Common myeloid progenitor, CD34-positive (primary cell): ENCODE results near the gene FBXL19.
A peak's percentile ranks its signal among the peaks of the same experiment; 100 is the strongest.
"Not testable (repeated sequence)": the region's sequence is repeated elsewhere in the genome, so short reads cannot be mapped to it uniquely, and the experiment has no call there.

Experiments
- CTCF ChIA-PET: fragments of 350-600 bp; sonication (Branson Sonifier 250); formaldehyde crosslinking; loops from one replicate; lab custom pipeline; 2021; ENCODE audit warnings: antibody characterized with exemption; lab: Charles Lee
- POLR2A ChIA-PET: fragments of 350-600 bp; sonication (Branson Sonifier 250); formaldehyde crosslinking; loops from one replicate; lab custom pipeline; 2021; ENCODE audit warnings: antibody characterized with exemption; lab: Charles Lee
- DNase-seq, 3 donors: peaks; one replicate each; pipeline versions ENCODE4 v3.0.0 to v3.0.0-alpha.2; 2013
- H3K27ac ChIP-seq, 2 experiments: 1 replicate in 1 of 2; 2 replicates in 1 of 2; pipeline ENCODE4 v1.7.0; 2013; ENCODE audit warnings: inconsistent platforms in 2 of 2, low read length in 2 of 2, mild to moderate bottlenecking in 2 of 2, low read depth in 1 of 2, moderate library complexity in 1 of 2; ENCODE audit not compliant: severe bottlenecking in 2 of 2, insufficient read depth in 1 of 2, poor library complexity in 1 of 2
- H3K27me3 ChIP-seq, 5 experiments: replicated peaks in 2 of 5; 1 replicate in 3 of 5; 2 replicates in 2 of 5; pipeline versions ENCODE4 v1.6.1 to v1.7.0; 2013; ENCODE audit warnings: low read length in 4 of 5, mild to moderate bottlenecking in 2 of 5, moderate library complexity in 2 of 5, inconsistent platforms in 1 of 5; ENCODE audit not compliant: insufficient read depth in 5 of 5, control insufficient read depth in 4 of 5
- H3K36me3 ChIP-seq, 4 experiments: 1 replicate in 2 of 4; 2 replicates in 2 of 4; pipeline versions ENCODE4 v1.6.1 to v1.7.0; 2013; ENCODE audit warnings: low read length in 3 of 4, control low read depth in 1 of 4, mild to moderate bottlenecking in 1 of 4; ENCODE audit not compliant: control insufficient read depth in 4 of 4, insufficient read depth in 4 of 4
- H3K4me1 ChIP-seq, 4 experiments: 1 replicate in 3 of 4; 2 replicates in 1 of 4; pipeline versions ENCODE4 v1.6.1 to v1.7.1; 2013; ENCODE audit warnings: low read length in 3 of 4, mild to moderate bottlenecking in 3 of 4, control low read depth in 1 of 4, inconsistent platforms in 1 of 4, moderate library complexity in 1 of 4; ENCODE audit not compliant: control insufficient read depth in 4 of 4, insufficient read depth in 4 of 4; ENCODE audit errors: control extremely low read depth in 1 of 4
- H3K4me3 ChIP-seq, 7 experiments: 1 replicate in 4 of 7; 2 replicates in 3 of 7; pipeline versions ENCODE4 v1.5.1 to v1.7.0; 2013; ENCODE audit warnings: mild to moderate bottlenecking in 7 of 7, low read length in 6 of 7, moderate library complexity in 6 of 7, inconsistent platforms in 2 of 7, low read depth in 2 of 7, control low read depth in 1 of 7; ENCODE audit not compliant: insufficient read depth in 4 of 7, control insufficient read depth in 1 of 7; ENCODE audit errors: extremely low read depth in 1 of 7
- H3K9me3 ChIP-seq, 5 experiments: 1 replicate in 4 of 5; 2 replicates in 1 of 5; pipeline versions ENCODE4 v1.6.1 to v1.7.1; 2013; ENCODE audit warnings: low read length in 4 of 5, mild to moderate bottlenecking in 2 of 5, inconsistent platforms in 1 of 5, low read depth in 1 of 5, moderate library complexity in 1 of 5; ENCODE audit not compliant: control insufficient read depth in 4 of 5, insufficient read depth in 2 of 5; ENCODE audit errors: control extremely low read depth in 1 of 5
- WGBS: methylation state at CpG from one replicate; pipeline ENCODE4 v1.1.5; 2013; ENCODE audit not compliant: insufficient coverage; 5-methylcytosine and 5-hydroxymethylcytosine counted together

The FBXL19 gene

GRCh38 chr16:30931068-30931650, 7.8 kb downstream of the FBXL19 start:
- H3K27me3 ChIP-seq: no peaks in the 10 kb centered on the region
- CTCF ChIA-PET: interaction anchor here (9.9 kb wide), 1 partner anchor 8 kb away, joined by 98 read pairs; no protein-coding TSS in a partner anchor
- peaks cover 0 to 19% (median 15%) of the 10 kb centered on the region in 4 experiments for H3K4me1 ChIP-seq
- no peak for DNase-seq
- peaks cover 9 to 68% (median 37%) of the 10 kb centered on the region in 4 experiments for H3K36me3 ChIP-seq
- no peaks in the 10 kb centered on the region for H3K9me3 ChIP-seq
- POLR2A ChIA-PET: no interaction called here
- H3K4me3 ChIP-seq: no peak overlapping the region
- H3K27ac ChIP-seq: no peak overlapping the region
- 86% methylated on average over 10 of the region's 12 CpGs for WGBS

- CTCF ChIA-PET: interaction anchor here (0.7 to 11.2 kb wide), 9 partner anchors 6 to 223 kb away, joined by 3 to 98 read pairs (median 3); partner anchors contain the start of gene VKORC1
- POLR2A ChIA-PET: no interaction called here
- peak in 2 of 3 donors; percentile 58 to 68 for DNase-seq
- Histone ChIP-seq H3K27ac (no peak overlapping the region), H3K4me1 (peaks cover 0 to 24% (median 23%) of the 10 kb centered on the region in 4 experiments), H3K36me3 (peaks cover 8 to 48% (median 26%) of the 10 kb centered on the region in 4 experiments), H3K9me3 (no peaks in the 10 kb centered on the region), H3K27me3 (no peaks in the 10 kb centered on the region), H3K4me3 (no peak overlapping the region)
- WGBS: 43% methylated on average over 11 of the region's 12 CpGs
These were observed 11.6 kb downstream of the FBXL19 start for GRCh38 chr16:30934827-30935557.

GRCh38 chr16:30937692-30938091, 14.3 kb downstream of the FBXL19 start:
- 17% methylated on average over 3 of the region's 5 CpGs for WGBS
- H3K9me3 ChIP-seq: no peaks in the 10 kb centered on the region
- ChIA-PET CTCF (interaction anchor here (0.6 to 11.2 kb wide), 4 partner anchors 9 to 554 kb away, joined by 3 to 98 read pairs (median 32); partner anchors contain the start of gene ORAI3), POLR2A (no interaction called here)
- peak overlapping the region; percentile 11 to 13 for H3K27ac ChIP-seq
- peaks cover 2 to 33% (median 17%) of the 10 kb centered on the region in 4 experiments for H3K36me3 ChIP-seq
- H3K4me3 ChIP-seq: peak overlapping the region in 1 of 7 experiments; percentile 13
- peaks cover 0 to 36% (median 32%) of the 10 kb centered on the region in 4 experiments for H3K4me1 ChIP-seq
- H3K27me3 ChIP-seq: no peaks in the 10 kb centered on the region
- peak in 1 of 3 donors; percentile 35 for DNase-seq

- H3K4me3 ChIP-seq, POLR2A ChIA-PET, DNase-seq, H3K9me3 ChIP-seq, H3K27me3 ChIP-seq, H3K27ac ChIP-seq: not testable (repeated sequence)
- Histone ChIP-seq H3K36me3 (peaks cover 1 to 44% (median 27%) of the 10 kb centered on the region in 4 experiments), H3K4me1 (peaks cover 0 to 35% (median 30%) of the 10 kb centered on the region in 4 experiments)
- CTCF ChIA-PET: interaction anchor here (1.0 to 11.2 kb wide), 4 partner anchors 10 to 100 kb away, joined by 3 to 98 read pairs (median 28); no protein-coding TSS in a partner anchor
- 100% methylated on average over 7 of the region's 8 CpGs for WGBS
These were observed 16.2 kb downstream of the FBXL19 start for GRCh38 chr16:30939571-30939970.

- Histone ChIP-seq H3K27ac (peak overlapping the region in 1 of 2 experiments; percentile 40), H3K9me3 (no peaks in the 10 kb centered on the region), H3K4me1 (peaks cover 0 to 27% (median 19%) of the 10 kb centered on the region in 4 experiments), H3K27me3 (no peaks in the 10 kb centered on the region), H3K36me3 (peaks cover 0 to 50% (median 30%) of the 10 kb centered on the region in 4 experiments), H3K4me3 (peak overlapping the region in 2 of 7 experiments; percentile 19 to 48)
- ChIA-PET CTCF (interaction anchor here (0.6 to 11.2 kb wide), 17 partner anchors 8 to 218 kb away, joined by 3 to 98 read pairs (median 4); partner anchors contain the start of gene FBXL19), POLR2A (no interaction called here)
- DNase-seq: peak; percentile 65 to 72 (median 68)
- 23% methylated on average over 13 of the region's 15 CpGs for WGBS
These were observed 18.4 kb downstream of the FBXL19 start for GRCh38 chr16:30941600-30942425.

GRCh38 chr16:30942426-30942806, 19.0 kb downstream of the FBXL19 start:
- Histone ChIP-seq H3K36me3 (peaks cover 0 to 50% (median 31%) of the 10 kb centered on the region in 4 experiments), H3K27ac (peak overlapping the region in 1 of 2 experiments; percentile 40), H3K9me3 (no peaks in the 10 kb centered on the region), H3K27me3 (no peaks in the 10 kb centered on the region), H3K4me3 (peak overlapping the region in 1 of 7 experiments; percentile 48), H3K4me1 (peaks cover 0 to 23% (median 16%) of the 10 kb centered on the region in 4 experiments)
- no peak for DNase-seq
- 94% methylated on average over 3 of the region's 4 CpGs for WGBS
- POLR2A ChIA-PET: no interaction called here
- CTCF ChIA-PET: interaction anchor here (0.8 to 11.2 kb wide), 15 partner anchors 8 to 219 kb away, joined by 3 to 98 read pairs (median 4); partner anchors contain the start of gene FBXL19
